ENCODE measurements around the gene CYSRT1. TPM values are rescaled to one million over a fixed set of nuclear protein-coding genes. Genes with fewer than 3 reads are reported as not detected.

The CYSRT1 gene
- total RNA-seq, 1 experiment from 2014 or later = 1.0 TPM

DNA sequence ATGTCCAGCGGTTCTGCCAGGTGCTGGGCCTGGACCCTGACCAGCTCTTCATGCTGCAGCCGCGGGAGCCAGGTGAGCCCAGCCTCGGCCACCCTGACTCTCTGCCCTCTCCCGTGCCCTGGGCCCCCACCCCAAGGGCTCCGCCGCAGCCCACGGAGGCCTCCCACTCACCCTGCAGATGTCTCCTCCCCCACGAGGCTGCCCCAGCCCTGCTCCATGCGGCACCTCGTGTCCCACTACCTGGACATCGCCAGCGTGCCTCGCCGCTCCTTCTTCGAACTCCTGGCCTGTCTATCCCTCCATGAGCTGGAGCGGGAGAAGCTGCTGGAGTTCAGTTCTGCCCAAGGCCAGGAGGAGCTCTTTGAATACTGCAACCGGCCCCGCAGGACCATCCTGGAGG, 10.4 kb upstream of the CYSRT1 start:
- Mint-ChIP-seq H3K27me3 (ENCODE audit: low read depth) (no peaks in the 10 kb centered on the region), H3K4me1 (peaks cover 4 to 5% of the 10 kb centered on the region in 2 experiments), H3K4me3 (no peak overlapping the region), H3K9me3 (no peaks in the 10 kb centered on the region), H3K36me3 (ENCODE audit: insufficient read depth in 1 of 3, low read depth in 3 of 3) (peaks cover 5 to 29% (median 17%) of the 10 kb centered on the region in 3 experiments; a peak in 5 of 7 replicates), H3K27ac (no peak overlapping the region)
- Histone ChIP-seq H4K8ac (replicated peaks; ENCODE audit: insufficient read length, low read depth, low read length) (no peak overlapping the region), H2BK12ac (ENCODE audit: insufficient read length, low read depth, low read length) (no peak overlapping the region), H3K27me3 (ENCODE audit: insufficient read depth, low read length) (no peaks in the 10 kb centered on the region), H3K79me1 (ENCODE audit: insufficient read depth, low read depth, low read length, poor library complexity, severe bottlenecking) (no peaks in the 10 kb centered on the region), H3K18ac (ENCODE audit: insufficient read length, low read depth, low read length) (no peak overlapping the region), H3K9ac (ENCODE audit: extremely low read depth, insufficient read length, low read length) (no peak overlapping the region), H3K14ac (ENCODE audit: insufficient read depth, low read length) (no peak overlapping the region), H3K79me2 (ENCODE audit: insufficient read depth, low read length) (no peaks in the 10 kb centered on the region), H3K9me3 (ENCODE audit: control insufficient read depth, low read depth, low read length) (no peaks in the 10 kb centered on the region), H3T11ph (ENCODE audit: low read length) (no peak overlapping the region), H2BK5ac (ENCODE audit: insufficient read length, low read length) (no peak overlapping the region), H3K56ac (ENCODE audit: insufficient read length, low read depth, low read length) (no peak overlapping the region), H3K23ac (ENCODE audit: insufficient read length, low read depth, low read length) (no peak overlapping the region), H3K4me2 (ENCODE audit: insufficient read depth, insufficient read length, low read length) (no peak overlapping the region), H3K23me2 (ENCODE audit: insufficient read length, low read depth, low read length, poor library complexity, severe bottlenecking) (no peaks in the 10 kb centered on the region), H3K27ac (ENCODE audit: insufficient read length, low read depth, low read length) (no peak overlapping the region), H3K4ac (ENCODE audit: low read depth, low read length) (no peak overlapping the region), H2AK5ac (ENCODE audit: insufficient read length, low read length) (no peak overlapping the region), H2BK15ac (ENCODE audit: low read depth, low read length) (no peak overlapping the region), H2BK20ac (ENCODE audit: low read depth, low read length, poor library complexity, severe bottlenecking) (no peak overlapping the region), H2AFZ (ENCODE audit: low read length) (no peak overlapping the region), H3K4me1 (ENCODE audit: insufficient read depth, low read length) (no peaks in the 10 kb centered on the region; the same call in 1 of the 2 replicates), H4K20me1 (ENCODE audit: control insufficient read depth, insufficient read depth, insufficient read length) (no peaks in the 10 kb centered on the region), H4K91ac (ENCODE audit: insufficient read length, low read depth, low read length) (no peak overlapping the region), H4K5ac (ENCODE audit: insufficient read length, low read depth, low read length) (no peak overlapping the region), H2BK120ac (ENCODE audit: low read depth, low read length, poor library complexity, severe bottlenecking) (no peak overlapping the region)
- DNase-seq = no peak
- TF ChIP-seq, protein P1, sequence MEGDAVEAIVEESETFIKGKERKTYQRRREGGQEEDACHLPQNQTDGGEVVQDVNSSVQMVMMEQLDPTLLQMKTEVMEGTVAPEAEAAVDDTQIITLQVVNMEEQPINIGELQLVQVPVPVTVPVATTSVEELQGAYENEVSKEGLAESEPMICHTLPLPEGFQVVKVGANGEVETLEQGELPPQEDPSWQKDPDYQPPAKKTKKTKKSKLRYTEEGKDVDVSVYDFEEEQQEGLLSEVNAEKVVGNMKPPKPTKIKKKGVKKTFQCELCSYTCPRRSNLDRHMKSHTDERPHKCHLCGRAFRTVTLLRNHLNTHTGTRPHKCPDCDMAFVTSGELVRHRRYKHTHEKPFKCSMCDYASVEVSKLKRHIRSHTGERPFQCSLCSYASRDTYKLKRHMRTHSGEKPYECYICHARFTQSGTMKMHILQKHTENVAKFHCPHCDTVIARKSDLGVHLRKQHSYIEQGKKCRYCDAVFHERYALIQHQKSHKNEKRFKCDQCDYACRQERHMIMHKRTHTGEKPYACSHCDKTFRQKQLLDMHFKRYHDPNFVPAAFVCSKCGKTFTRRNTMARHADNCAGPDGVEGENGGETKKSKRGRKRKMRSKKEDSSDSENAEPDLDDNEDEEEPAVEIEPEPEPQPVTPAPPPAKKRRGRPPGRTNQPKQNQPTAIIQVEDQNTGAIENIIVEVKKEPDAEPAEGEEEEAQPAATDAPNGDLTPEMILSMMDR (conservative IDR thresholded peaks at IDR 0.05) = no peak
- no CpG with 5 or more reads among the region's 19 CpGs for WGBS (ENCODE audit: extremely low coverage, insufficient read length, low lambda C conversion rate)

Measured in H9 (cell line).